ENCODE results near the gene DYSF.

DNA sequence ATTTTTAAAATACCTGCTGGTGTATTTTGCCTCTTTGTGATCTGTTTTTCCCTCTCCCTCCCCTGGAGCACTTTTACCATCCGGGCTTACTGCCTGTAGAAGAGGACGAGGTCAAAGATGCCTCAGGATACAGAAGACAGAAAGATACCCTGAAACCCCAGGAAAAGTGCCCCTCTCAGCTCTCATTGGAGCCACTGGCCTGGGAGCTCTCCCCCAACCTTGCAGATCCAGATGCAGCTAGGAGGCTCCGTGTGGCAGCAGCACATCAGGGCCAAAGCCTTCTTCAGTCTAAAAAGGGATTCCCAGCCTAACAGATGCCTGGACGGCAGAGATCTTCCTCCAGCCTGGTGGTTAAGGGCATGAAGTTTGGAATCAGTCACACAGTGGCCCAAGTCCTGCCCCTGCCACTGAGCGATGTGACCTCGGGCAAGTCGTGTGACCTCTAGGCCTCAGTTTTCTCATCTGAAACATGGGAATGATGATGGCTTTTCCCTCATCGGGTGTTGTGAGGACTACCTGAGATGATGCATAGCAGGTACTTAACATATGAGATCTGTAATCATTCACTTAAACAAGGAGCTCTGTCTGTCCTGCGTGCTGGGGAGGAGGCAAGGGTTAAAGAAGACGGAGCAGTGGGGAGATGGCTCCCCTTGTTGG, 239.4 kb downstream of the DYSF start:
- TF ChIP-seq, protein P1, sequence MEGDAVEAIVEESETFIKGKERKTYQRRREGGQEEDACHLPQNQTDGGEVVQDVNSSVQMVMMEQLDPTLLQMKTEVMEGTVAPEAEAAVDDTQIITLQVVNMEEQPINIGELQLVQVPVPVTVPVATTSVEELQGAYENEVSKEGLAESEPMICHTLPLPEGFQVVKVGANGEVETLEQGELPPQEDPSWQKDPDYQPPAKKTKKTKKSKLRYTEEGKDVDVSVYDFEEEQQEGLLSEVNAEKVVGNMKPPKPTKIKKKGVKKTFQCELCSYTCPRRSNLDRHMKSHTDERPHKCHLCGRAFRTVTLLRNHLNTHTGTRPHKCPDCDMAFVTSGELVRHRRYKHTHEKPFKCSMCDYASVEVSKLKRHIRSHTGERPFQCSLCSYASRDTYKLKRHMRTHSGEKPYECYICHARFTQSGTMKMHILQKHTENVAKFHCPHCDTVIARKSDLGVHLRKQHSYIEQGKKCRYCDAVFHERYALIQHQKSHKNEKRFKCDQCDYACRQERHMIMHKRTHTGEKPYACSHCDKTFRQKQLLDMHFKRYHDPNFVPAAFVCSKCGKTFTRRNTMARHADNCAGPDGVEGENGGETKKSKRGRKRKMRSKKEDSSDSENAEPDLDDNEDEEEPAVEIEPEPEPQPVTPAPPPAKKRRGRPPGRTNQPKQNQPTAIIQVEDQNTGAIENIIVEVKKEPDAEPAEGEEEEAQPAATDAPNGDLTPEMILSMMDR (IDR thresholded peaks at IDR 0.05; ENCODE audit: low read depth, low read length) = no peak
- no peak for TF ChIP-seq EZH2phosphoT487 (IDR thresholded peaks at IDR 0.05; ENCODE audit: low read depth)
